Effector CD8-positive, alpha-beta T cell (primary cell): ENCODE measurements around the gene POU3F3.
A peak's percentile ranks its signal among the peaks of the same experiment; 100 is the strongest.

Experiments
- DNase-seq: peaks from one replicate; lab custom pipeline; 2025; lab: John Stamatoyannopoulos, UW

The POU3F3 gene

DNA sequence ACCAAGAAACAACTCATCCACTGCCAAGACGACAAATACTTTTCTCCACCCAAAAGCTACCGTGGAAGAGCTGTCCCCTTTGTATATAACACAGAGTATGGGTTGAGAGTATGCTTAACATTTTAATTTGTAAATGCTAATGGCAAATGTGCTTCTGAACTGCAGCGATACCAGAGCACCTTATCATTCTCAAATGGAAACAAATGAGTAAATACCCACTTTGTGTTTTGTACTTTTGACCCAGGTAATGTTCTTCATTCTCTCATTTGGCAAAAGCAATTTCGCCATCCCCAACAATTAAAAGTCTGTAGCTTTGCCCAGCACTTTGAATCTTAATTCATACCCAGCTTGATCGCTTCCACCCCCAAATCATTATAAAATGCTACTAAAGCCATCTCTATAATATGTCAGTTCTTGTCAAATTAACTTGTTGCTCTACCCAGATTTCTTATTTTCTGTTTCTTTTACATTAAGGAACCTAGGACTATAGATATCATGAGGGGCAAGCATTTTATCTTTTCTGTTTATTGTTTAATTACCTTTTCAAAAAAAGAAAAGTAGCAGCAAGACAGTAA, 6.2 kb upstream of the POU3F3 start:
- DNase-seq = no peak

DNA sequence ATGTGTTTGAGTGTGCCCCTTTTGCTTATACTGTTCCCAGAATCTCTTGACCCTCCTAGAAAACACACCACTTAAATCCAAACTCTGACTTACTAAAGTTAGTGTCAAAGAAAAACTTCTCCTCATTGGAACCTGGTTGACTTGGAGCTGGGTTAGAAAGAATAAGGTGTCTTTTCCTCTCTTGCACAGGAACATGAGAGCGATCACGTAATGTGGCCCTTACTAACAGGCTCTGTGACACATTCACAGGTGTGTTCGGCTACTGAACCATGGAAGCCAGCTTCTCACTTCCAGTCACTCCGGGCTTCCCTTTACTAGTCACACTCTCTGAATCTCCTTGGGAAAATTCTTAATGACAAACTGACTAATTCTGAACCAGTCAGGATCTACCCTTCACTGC, 5.4 kb upstream of the POU3F3 start:
- no peak for DNase-seq

DNA sequence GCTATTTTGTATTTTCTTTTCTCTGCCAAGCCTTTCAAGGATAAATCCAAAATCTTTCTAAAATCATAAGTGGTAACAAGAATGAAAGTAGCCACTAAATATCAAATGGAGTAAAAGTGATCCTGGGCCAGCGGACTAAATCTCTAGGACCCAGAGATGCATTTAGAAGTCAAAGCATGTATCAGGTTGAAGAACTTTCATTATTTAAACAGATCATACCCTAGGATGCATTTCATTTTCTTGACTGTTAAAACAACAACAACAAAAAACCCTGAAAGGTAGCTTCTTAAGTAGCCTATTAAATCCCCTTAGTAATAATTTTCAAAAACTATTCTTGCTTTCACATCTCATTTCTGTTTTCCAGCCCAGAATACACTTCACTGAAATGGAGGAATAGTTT, 4.8 kb upstream of the POU3F3 start:
- DNase-seq = no peak

DNA sequence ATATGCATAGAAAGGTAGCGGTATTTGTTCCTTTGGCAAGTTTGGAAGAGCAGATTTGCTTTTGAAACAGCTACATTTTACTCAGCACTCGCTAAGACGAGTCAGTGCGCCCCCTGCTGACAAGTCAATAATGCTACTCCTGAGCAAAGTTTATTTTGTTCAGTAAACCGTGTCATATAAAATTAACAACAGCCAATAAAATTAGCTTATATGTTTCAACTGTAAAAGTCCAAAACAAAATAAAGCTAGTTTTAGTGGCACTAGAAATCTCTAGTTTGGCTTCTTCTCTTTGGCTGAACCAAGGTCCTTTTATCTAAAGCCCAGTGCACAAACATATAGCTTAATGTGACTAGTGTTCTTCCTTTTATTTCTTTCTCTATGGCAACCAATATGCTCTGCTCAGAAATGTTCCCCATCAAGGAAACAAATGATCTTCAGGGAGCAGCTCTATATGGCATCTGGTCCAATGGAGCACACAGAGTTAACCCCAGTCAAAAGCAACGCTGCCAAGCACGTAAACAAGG, 4.2 kb upstream of the POU3F3 start:
- DNase-seq = peak; percentile 37

DNA sequence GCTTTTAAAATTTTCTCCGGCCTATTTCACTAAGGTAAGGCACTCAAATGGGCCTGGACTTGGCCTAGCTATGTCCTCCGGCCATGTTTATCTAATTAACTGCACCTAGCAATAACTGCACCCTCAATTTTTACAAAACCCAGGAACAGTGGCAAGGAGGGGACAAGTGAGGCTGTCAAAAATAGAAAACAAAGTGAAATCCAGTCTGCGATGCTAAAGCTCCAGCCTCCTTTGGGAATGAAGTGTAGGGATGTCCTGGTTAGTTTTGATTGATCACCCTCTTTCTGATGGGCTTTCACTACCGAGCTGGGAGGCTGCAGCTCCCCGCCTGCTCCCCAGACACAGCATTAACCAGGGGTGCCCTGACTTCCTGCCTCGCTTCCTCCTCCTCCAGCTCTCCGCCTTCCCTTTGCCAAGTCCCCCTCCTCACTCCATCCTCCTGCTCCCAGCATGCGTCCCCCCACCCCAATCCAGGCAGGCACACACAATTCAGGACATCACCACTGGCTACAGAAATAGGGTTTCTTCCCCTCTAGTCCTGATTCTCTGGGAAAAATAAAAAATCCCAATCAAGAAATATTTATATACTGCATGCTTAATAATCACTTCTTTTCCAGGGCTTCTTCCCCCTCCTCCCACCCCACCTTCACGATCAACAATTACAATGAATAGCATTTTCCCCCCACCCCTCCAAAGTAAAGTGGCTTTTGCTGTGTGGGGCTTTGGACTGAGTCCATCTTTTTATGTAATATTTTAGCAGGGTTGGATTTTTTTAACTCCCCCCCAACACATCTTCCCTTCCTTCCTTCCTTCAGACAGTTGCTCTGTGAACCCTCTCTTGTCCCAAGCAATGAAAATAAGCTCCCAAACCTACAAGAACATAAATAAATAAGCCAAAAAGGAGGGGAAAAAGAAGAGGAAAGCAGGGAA, 3.3 kb upstream of the POU3F3 start:
- DNase-seq = no peak

DNA sequence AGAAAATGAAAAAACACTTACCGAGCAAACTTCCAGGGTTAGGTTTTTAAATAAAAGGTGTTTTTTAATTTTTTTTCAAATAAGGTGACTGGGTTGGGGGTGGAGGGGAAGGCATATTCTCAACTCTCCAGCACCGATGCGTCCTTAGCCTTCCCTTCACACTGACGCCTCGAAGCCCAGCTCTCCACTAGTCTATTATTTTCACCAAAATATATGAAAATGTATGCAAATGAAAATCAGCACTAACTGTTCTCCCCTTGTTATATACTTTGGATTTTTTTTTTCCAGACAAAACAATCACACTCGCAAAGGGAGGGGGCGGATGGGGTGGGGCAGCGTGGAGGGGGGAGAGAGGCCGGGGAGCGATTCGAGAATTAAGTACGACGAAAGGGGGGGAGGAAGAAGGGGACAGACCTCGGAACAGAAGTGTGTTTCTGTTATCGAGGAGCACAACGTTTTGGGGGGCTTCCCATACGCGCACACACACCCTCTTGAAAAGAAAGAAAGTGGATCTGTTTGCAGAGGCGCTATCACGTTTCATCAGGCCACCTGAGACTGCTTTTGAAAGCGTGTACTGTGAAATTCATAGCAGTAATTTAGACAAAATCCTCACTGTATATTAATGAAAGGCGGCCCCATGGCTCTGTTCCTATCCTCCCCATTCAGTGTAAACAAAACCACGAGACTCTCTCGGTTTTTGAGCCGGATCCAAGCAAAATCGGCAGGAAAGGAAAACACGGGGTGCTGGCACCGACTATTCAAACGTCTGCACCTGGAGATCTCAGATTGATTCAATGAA, 2.4 kb upstream of the POU3F3 start:
- no peak for DNase-seq

DNA sequence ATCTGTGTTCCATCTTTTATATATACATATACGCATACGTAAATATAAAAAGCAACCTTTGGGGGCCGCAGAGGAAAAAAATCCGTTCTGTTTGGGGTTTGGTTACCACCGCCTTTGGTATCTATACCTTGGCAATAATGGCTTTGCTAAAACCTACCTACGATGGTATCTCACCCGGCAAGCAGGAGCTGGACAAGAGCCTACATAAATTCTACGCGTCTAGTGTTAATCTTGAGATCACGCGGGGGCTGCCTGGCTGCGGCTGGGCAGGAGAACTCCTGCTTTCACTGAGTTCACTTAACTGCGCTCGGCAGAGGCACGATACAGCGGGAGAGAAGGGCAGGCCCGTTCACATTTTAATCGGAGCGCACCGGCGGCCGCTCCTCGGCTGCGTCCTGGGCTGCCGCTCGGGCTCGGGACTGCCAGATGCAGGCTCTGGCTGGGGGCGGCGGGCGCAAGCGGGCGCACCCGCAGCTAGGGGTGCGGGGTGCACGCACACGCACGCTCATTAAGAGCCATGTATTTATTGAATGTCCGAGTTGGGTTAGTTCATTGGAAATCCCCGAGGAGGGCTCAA, 1.7 kb upstream of the POU3F3 start:
- no peak for DNase-seq

DNA sequence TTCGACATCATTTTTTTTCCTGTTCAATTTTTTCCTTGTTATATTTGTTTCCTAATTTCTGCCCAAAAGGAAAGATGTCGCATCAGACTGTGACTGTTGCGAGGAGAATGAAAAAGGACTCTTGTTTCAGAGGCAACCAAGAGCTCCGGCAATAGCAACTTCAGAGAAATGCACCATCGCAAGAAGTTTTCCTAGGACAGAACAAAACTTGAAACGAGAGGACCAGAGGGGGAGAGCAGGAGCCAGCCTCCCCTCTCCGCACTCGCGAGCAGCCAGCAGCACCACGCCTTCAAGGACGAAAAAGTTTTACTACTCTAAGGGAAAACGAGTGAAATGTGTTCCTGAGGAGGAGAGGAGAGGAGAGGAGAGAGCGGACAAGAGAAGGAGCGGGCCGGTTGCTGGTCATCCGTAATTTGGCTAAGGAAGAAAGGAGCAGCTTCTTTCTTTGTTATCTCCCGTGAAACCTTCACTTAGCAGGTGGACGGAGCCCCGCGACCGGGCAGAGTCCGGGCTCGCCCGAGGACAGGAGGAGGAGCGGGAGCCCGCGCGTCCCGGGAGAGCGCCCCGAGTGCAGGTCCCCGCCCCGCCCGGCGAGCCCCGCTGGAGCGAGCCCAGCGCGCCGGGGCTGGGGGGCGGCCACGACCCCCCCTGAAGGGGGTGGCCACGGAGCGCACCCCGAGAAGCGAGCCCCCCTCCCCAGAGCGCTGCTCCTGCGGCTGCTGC, 744 bp downstream of the POU3F3 start:
- DNase-seq = no peak

DNA sequence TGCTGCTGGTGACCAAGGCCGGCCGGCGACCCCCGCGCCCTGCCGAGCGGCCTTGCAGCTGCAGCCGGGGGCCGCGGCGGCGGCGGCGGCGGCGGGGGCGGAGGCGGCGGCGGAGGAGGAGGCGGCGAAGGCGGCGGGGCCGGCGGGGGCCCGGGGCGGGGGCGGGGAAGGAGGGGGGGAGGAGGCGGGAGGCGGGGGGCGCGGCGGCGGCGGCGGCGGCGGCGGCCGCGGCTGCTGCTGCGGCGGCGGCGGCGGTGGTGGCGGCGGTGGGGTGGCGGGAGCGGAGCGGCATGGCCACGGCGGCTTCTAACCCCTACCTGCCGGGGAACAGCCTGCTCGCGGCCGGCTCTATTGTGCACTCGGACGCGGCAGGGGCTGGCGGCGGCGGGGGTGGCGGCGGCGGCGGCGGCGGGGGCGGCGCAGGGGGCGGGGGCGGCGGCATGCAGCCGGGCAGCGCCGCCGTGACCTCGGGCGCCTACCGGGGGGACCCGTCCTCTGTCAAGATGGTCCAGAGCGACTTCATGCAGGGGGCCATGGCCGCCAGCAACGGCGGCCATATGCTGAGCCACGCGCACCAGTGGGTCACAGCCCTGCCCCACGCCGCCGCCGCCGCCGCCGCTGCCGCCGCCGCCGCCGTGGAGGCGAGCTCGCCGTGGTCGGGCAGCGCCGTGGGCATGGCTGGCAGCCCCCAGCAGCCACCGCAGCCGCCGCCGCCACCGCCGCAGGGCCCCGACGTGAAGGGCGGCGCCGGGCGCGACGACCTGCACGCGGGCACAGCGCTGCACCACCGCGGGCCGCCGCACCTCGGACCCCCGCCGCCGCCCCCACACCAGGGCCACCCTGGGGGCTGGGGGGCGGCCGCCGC, 1.5 kb downstream of the POU3F3 start:
- DNase-seq = no peak

DNA sequence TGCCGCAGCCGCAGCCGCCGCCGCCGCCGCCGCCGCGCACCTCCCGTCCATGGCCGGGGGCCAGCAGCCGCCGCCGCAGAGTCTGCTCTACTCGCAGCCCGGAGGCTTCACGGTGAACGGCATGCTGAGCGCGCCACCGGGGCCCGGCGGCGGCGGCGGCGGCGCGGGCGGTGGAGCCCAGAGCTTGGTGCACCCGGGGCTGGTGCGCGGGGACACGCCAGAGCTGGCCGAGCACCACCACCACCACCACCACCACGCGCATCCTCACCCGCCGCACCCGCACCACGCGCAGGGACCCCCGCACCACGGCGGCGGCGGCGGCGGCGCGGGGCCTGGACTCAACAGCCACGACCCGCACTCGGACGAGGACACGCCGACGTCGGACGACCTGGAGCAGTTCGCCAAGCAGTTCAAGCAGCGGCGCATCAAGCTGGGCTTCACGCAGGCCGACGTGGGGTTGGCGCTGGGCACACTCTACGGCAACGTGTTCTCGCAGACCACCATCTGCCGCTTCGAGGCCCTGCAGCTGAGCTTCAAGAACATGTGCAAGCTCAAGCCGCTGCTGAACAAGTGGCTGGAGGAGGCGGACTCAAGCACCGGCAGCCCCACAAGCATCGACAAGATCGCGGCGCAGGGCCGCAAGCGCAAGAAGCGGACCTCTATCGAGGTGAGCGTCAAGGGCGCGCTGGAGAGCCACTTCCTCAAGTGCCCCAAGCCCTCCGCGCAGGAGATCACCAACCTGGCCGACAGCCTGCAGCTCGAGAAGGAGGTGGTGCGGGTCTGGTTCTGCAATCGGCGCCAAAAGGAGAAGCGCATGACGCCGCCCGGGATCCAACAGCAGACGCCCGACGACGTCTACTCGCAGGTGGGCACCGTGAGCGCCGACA, 2.4 kb downstream of the POU3F3 start:
- no peak for DNase-seq

DNA sequence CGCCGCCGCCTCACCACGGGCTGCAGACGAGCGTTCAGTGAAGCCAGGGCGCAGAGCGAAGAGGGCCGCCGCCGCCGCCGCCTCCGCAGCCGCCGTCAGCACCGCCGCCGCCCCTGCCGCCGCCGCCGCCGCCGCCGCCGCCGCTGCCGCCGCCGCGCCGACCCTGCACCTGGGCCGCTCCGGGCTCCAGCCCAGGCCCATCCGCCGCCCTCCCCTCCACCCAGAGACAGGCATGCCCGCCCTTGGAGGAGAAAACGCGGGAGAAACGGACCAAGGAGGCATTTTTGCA, 3.0 kb downstream of the POU3F3 start:
- no peak for DNase-seq

DNA sequence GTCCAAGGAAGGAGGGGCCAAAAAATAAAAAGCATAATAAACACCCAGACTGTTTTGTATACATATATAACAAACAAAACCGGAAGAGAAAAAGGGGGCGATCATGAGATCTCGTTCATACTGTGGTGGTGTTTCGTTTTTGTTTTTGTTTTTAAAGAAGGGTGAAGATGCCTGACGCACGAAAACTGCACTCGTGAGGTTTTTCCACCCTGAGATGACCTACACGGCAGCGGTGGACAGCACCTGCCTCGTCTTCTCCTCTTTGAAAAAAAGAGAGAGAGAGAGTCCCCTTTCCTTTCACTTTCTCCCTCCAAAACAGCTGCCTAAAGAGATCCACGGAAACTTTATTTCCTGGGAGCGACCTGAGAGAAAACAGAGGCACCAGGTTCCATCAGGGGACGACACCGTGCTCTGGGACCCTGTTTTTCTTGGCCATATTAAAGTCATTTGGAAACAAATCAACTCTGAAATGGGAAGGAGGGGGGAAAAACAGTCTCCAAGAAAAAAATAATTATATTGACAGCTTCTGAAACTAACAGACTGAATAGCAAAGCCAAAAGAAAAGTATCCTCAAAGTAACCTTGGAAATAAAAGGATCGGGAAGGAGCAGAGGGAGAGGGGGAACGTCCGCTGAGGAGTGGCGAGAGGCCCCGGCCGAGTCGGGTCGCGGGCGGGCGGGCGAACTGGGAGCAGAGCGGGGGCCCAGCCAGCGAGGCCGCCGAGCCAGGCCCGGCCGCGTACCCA, 3.5 kb downstream of the POU3F3 start:
- no peak for DNase-seq

DNA sequence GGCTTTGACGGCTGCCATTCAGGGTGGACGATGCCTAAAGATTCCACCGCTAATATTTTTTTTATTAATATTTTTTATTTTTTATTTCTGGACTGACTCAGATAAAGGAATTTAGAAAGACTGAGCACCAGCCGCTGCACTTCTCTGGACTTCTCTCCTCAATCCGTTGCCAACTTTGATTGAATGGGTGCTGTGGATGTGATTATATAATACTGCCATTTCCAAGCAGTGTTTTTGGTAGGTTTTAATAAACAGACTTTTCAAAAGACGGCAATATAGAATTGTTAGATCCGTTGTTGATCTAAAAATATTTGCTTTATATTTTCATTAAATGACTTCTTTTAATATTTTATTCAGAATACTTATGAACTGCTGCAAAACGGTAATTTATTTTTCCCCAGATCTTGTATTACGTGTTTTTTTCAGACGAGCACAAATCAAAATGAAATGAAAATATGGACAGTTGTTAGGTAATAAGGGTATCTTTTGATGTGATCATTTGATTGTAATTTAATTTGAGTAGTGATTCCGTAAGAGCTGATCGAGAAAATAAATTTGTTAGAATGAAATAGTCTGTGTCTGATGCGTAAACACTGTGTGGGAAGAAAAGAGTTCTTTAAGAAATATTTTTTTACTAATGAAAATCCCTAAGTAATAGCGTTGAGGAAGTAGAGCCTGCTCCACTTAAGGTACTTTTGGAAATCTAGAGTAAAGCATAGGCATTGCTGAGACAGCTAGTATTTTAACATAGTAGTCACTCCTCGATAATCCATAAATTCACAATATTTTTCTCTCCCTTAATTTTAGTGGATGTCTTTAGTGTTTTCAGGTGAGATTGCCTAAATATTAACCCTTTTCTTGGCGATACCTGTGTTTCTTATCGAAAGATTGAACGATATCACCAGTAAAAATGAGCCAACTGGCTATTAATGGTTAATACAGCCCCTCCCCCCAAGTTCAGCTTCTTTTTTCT, 4.4 kb downstream of the POU3F3 start:
- no peak for DNase-seq

DNA sequence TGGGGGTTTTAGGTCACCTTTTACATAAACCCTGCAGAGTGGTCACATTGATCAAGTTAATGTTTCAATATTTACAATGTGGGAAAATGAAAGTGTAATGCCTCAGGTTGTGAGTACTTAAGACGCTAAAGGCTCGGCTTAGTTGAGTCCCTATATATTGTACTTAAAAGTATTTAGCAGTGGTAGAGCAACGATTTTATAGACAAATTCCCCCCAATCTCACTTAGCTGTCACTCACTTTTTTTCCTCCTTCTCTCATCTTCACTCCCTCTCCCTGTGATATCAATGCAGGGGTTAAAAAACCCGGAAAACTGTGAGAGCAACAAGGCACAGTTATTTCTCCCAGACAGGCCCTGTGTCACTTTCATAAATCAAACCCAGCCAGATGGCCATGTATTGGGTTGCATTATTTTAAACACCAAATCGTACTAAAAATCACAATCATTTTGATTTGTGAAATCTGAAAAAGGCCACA, 5.4 kb downstream of the POU3F3 start:
- DNase-seq = no peak

DNA sequence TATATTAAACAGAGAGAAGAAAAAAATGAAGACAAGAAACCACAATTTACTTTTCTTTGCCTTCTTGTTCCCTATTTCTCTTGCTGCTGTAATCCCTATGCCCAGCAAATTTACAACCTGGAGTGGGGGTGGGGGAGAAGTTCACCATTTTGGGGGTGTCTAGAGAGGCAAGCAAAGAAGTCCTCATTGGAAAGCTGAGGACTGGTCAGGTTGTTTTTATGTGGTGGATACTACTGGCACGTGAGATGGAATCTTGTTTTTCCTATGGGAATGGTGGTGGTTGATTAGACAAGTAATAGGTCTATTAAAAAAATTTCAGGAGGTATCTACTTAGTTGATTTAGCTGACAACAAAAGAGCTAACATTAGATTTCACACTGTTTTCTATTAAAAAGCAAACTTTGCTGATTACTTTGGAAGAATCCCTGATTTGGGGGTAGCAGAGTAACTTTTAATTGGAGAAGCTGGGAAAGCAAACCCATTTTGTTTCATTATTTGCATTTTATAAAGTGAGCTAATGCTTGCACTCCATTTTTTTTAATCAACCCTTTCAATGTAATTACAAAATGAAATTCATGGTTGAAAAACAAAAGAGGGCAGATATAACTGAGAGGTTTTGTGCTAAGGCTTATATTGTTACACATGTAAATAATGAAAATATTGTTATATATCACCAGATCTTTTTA, 6.0 kb downstream of the POU3F3 start:
- DNase-seq = no peak

DNA sequence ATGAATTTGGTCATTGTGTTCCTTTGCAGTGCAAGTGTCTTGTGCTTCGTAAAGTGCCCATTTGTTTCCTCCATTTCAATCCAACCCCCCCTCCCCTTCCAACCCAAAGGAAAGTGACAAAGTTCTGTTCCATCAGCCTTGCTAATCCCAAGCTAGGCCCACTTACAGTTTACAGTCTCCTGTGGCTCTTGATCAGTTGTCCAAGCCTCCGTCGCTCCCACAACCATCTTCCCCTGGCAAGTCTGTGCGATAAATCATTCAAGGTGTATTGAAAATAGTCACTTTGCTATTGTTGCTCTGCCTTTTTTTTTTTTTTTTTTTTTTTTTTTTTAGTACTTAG, 6.5 kb downstream of the POU3F3 start:
- DNase-seq = no peak
